AG04449 (cell line): ENCODE results near the gene FHIT.

Experiments
- CTCF ChIA-PET: fragments of 350-600 bp; formaldehyde crosslinking; extraction: SDS; loops from one replicate; lab custom pipeline; 2021; ENCODE audit warnings: antibody characterized with exemption; lab: Yijun Ruan, JAX
- POLR2A ChIA-PET: fragments of 400-600, 350-600 bp; formaldehyde crosslinking; extraction: SDS; loops from one replicate; lab custom pipeline; 2020; ENCODE audit warnings: antibody characterized with exemption, inconsistent platforms; lab: Yijun Ruan, JAX
- DNase-seq: peaks from one replicate; pipeline ENCODE4 v3.0.0-alpha.2; 2010; ENCODE audit warnings: low read depth, low spot score
- H3K4me3 ChIP-seq: 2 replicates; pipeline ENCODE4 v1.5.1; 2011; ENCODE audit warnings: low read depth, mild to moderate bottlenecking, control low read depth, low read length
- TF ChIP-seq, protein P1 (sequence below): IDR thresholded peaks from one replicate; pipeline ENCODE4 v1.5.1; 2011; ENCODE audit warnings: mild to moderate bottlenecking, moderate library complexity, low read length, control low read depth, inconsistent platforms; ENCODE audit not compliant: insufficient read depth; ENCODE audit errors: missing control alignments

Gene FHIT

DNA sequence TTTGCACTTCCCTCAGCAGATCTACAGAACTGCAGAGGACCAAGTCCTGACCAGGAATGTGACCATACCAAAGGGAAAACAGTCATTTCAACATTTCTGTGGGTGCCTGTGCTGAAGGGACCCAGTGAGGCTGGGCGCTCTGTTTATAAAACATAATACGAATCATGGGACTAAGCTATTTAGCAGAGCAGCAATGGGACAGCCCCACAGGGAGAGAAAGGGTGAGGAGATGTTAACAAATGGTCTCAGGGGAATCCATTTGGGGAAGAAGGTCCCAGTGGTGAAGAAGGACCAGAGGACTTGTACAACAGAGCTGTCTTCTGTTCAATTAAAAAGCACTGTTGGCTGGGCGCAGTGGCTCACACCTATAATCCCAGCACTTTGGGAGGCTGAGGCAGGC lies 1025.4 kb downstream of the FHIT start:
- CTCF ChIA-PET = no interaction called here
- POLR2A ChIA-PET = no interaction called here
- TF ChIP-seq, protein P1, sequence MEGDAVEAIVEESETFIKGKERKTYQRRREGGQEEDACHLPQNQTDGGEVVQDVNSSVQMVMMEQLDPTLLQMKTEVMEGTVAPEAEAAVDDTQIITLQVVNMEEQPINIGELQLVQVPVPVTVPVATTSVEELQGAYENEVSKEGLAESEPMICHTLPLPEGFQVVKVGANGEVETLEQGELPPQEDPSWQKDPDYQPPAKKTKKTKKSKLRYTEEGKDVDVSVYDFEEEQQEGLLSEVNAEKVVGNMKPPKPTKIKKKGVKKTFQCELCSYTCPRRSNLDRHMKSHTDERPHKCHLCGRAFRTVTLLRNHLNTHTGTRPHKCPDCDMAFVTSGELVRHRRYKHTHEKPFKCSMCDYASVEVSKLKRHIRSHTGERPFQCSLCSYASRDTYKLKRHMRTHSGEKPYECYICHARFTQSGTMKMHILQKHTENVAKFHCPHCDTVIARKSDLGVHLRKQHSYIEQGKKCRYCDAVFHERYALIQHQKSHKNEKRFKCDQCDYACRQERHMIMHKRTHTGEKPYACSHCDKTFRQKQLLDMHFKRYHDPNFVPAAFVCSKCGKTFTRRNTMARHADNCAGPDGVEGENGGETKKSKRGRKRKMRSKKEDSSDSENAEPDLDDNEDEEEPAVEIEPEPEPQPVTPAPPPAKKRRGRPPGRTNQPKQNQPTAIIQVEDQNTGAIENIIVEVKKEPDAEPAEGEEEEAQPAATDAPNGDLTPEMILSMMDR = no peak
- no peak overlapping the region for H3K4me3 ChIP-seq
- no peak for DNase-seq

DNA sequence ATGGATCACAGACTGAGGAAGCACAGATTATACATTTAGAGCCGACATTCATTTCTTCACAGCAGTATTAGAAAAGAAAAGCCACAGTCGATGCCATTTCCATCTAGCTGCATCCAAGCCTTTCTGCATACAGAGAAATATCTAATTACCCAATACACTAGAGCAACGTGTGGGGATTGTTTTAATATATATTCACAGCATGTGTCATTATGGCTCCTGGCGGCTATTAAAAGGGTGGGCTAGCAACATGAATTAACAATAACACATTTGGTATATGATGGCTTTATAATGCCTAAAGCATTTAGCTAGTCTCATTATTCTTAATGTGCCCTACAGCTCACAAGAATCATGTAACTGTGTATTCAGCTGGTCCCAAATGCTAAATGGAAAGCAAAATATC lies 1030.5 kb downstream of the FHIT start:
- DNase-seq = no peak
- ChIA-PET CTCF (no interaction called here), POLR2A (no interaction called here)
- TF ChIP-seq, protein P1 = no peak
- no peak overlapping the region for H3K4me3 ChIP-seq

DNA sequence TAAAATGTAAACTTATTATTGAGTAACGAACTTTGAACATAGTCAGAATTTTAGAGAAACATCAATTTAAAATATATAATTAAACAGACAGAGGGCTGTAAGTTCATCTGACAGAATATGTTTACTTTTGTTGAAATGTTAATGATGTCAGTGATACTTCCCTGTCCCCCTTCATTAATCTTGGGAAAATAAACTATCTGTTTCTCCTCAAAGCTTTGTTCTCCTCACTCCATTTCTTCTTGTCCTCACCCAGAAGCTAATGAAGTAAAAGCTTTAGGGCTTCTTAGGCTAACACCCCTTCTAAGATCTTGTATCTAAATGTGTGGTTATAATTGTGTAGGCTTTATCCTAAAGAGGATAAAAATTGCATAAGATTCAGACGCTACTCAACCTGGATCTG lies 1031.8 kb downstream of the FHIT start:
- POLR2A ChIA-PET = no interaction called here
- DNase-seq = no peak
- no peak overlapping the region for H3K4me3 ChIP-seq
- CTCF ChIA-PET = no interaction called here
- TF ChIP-seq, protein P1 = no peak

DNA sequence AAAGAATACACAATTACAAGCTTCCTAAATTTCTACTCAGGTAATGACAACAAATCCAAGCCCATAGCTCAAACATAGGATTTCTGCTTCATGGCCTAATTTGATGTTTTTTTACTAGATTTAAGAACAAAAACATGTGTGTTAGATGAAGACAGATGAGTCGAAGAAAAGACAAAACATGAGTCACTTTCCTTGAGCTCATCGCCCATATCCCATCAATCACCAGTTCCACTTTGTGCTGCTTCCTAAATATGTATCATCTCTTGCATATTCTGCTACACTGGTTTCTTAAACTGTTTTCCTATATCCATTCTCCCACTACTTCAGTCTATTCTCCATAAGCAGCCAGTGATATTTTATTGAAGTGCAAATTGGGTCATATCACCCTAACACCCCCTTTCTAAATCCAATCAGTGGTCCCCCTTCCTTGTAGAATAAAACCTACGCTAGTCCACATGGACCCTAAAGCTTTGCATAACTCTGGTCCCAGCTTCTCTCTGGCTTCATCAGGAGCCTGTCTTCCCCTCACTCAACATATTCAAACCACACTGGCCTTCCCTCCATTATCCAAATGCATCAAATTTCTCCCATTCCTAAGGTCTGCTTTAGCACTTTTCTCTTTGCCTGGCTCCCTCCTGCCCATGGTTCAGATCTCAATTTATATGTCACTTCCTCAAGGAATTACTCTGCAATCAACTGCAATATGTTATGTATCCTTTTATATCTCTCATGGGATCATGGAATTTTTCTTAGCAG lies 1033.9 kb downstream of the FHIT start:
- ChIA-PET CTCF (no interaction called here), POLR2A (no interaction called here)
- TF ChIP-seq, protein P1 = no peak
- no peak for DNase-seq
- no peak overlapping the region for H3K4me3 ChIP-seq

DNA sequence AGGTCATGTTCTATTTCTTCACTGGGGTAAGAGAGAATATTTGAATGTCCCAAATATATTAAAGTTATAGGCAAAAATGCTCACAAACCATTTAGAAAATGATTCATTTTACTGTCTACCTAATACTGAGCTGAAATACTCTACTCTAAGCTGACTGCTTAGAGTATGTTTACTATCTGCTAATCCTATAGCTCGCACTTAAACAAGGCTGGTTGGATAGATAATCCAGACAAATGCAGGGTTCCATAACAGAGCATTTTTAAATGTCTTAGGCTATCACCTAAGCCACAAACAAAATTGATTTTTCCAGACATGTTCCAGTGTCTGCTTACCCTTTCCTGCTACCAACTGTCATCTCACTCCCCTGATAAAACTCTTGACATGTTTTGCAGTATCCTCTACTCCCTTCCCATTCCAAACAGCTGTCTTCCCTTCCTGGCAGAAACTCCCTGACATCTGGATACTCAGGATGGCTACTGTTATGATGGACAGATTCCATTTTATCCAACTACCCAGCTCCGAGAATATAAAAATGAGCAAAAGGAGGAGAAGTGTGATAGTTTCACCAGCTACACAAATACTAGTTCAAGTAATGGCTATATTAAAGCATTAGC lies 1034.7 kb downstream of the FHIT start:
- ChIA-PET CTCF (no interaction called here), POLR2A (no interaction called here)
- H3K4me3 ChIP-seq = no peak overlapping the region
- DNase-seq = no peak
- TF ChIP-seq, protein P1 = no peak

DNA sequence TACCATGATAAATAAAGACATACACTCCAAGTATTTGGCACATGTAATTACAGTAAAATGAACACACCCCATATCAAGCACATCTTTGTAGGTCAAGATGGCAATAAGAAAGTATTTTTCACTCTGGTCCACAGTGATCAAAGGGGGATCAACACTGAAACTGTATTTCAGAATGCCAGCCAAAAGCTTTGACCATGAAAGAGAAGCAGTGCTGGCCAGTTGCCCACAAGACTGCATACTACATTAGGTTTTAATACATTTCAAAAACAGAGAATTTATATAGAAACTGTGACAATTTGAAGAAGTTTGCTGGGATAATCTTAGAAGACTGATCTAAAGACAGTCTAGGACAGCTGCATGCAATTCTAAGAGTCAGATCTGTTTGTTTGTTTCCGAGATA lies 1035.3 kb downstream of the FHIT start:
- POLR2A ChIA-PET = no interaction called here
- DNase-seq = no peak
- CTCF ChIA-PET = interaction anchor here (0.6 kb wide), 1 partner anchor 216 kb away, joined by 3 read pairs; no protein-coding TSS in a partner anchor
- H3K4me3 ChIP-seq = no peak overlapping the region
- TF ChIP-seq, protein P1 = no peak
